Gastrocnemius medialis (tissue), 4 donors: Measurements from ENCODE around the gene AP3S1. TPM values are rescaled to one million over a fixed set of nuclear protein-coding genes. Genes with fewer than 3 reads are reported as not detected.

Experiments used
- ATAC-seq, 2 donors: fragments of 150-250 bp; one replicate each; pipeline ENCODE4 v1.9.1; 2016
- DNase-seq, 2 donors: peaks; one replicate each; pipeline ENCODE4 v3.0.0-alpha.2; 2019
- H3K27ac ChIP-seq, 4 donors: fragments of 200-600 bp; sonication (generic); 1 replicate in 1 of 4; 2 replicates in 3 of 4; pipeline ENCODE4 v1.5.1; 2016 to 2018; ENCODE audit warnings: mild to moderate bottlenecking in 2 of 4, moderate library complexity in 1 of 4
- H3K27me3 ChIP-seq, 3 donors: fragments of 200-600 bp; sonication (generic) in 2 of 3; 1 replicate in 1 of 3; 2 replicates in 2 of 3; pipeline versions ENCODE4 v1.5.1 to v1.6.0; 2016 to 2019; ENCODE audit warnings: mild to moderate bottlenecking in 1 of 3, moderate library complexity in 1 of 3
- H3K36me3 ChIP-seq, 2 donors: fragments of 200-600 bp; sonication (generic) in 1 of 2; one replicate each; pipeline ENCODE4 v1.5.1; 2017 to 2018
- H3K4me1 ChIP-seq, 2 donors: fragments of 200-600 bp; sonication (generic) in 1 of 2; one replicate each; pipeline ENCODE4 v1.5.1; 2016 to 2017; ENCODE audit warnings: mild to moderate bottlenecking in 2 of 2
- H3K4me3 ChIP-seq, 4 donors: fragments of 200-600 bp; sonication (generic) in 3 of 4; 1 replicate in 1 of 4; 2 replicates in 3 of 4; pipeline ENCODE4 v1.5.1; 2016 to 2019; ENCODE audit warnings: mild to moderate bottlenecking in 2 of 4
- H3K9me3 ChIP-seq, 3 donors: fragments of 200-600 bp; sonication (generic) in 2 of 3; 1 replicate in 1 of 3; 2 replicates in 2 of 3; pipeline ENCODE4 v1.5.1; 2016 to 2019
- CTCF ChIP-seq, 5 experiments: fragments of 450-650 bp in 3 of 5; fragments of 200-600 bp in 2 of 5; sonication (generic) in 2 of 5; IDR thresholded peaks in 4 of 5; conservative IDR thresholded peaks in 1 of 5; 1 replicate in 4 of 5; 2 replicates in 1 of 5; pipeline ENCODE4 v1.5.1; 2016 to 2019; ENCODE audit warnings: antibody characterized with exemption in 5 of 5, mild to moderate bottlenecking in 3 of 5, moderate library complexity in 3 of 5
- POLR2A ChIP-seq, 2 donors: fragments of 450-650 bp; IDR thresholded peaks; one replicate each; pipeline ENCODE4 v1.6.1; 2017; ENCODE audit warnings: antibody characterized with exemption in 2 of 2, mild to moderate bottlenecking in 2 of 2, moderate library complexity in 2 of 2
- in situ Hi-C, 4 donors: fragments of 200-750 bp; cut with MboI; loops; one replicate each; pipeline versions ENCODE4 v1.15.0 to v1.8.0; 2017; ENCODE audit warnings: low sequenced_read_pairs in 4 of 4
- intact Hi-C: fragments of 100-400 bp; cut with DNase I; formaldehyde crosslinking; loops from one replicate; pipeline ENCODE4 v1.15.1; 2023; ENCODE audit warnings: low total_unique reads
- total RNA-seq, 4 donors: library from RNA; depleted of rRNA; stranded (reverse); fragments of >200 nt; gene quantifications; one replicate each; pipeline versions ENCODE4 v1.1.0 to v1.2.3, GENCODE V29; 2016

AP3S1 gene
- total RNA-seq, 4 donors from 2014 or later = 13.0 to 121 (median 25.5) TPM

- no peak for ATAC-seq
Measured at GRCh38 chr5:115954144-115954543, 112.4 kb downstream of the AP3S1 start.

GRCh38 chr5:115956957-115957356 is 115.2 kb downstream of the AP3S1 start:
- H3K27me3 ChIP-seq = peaks cover 20 to 31% (median 23%) of the 10 kb centered on the region in 3 donors
- no peak for ATAC-seq
- intact Hi-C loops = no loop called here
- TF ChIP-seq CTCF (IDR thresholded peaks at IDR 0.05 in 4 of 5, conservative IDR thresholded peaks at IDR 0.05 in 1 of 5) (no peak), POLR2A (IDR thresholded peaks at IDR 0.05) (no peak)
- no peak overlapping the region for H3K27ac ChIP-seq
- no peaks in the 10 kb centered on the region for H3K4me1 ChIP-seq
- no peak overlapping the region for H3K4me3 ChIP-seq
- H3K9me3 ChIP-seq = no peaks in the 10 kb centered on the region
- DNase-seq = no peak
- no peaks in the 10 kb centered on the region for H3K36me3 ChIP-seq
- in situ Hi-C loops = no loop called here

More at GRCh38 chr5:115954144-115954543, 112.4 kb downstream of the AP3S1 start:
- in situ Hi-C loops (no loop called here), intact Hi-C loops (no loop called here)
- no peak overlapping the region for H3K4me3 ChIP-seq
- H3K9me3 ChIP-seq = no peaks in the 10 kb centered on the region
- no peaks in the 10 kb centered on the region for H3K4me1 ChIP-seq
- no peaks in the 10 kb centered on the region for H3K36me3 ChIP-seq
- no peak for TF ChIP-seq CTCF (IDR thresholded peaks at IDR 0.05 in 4 of 5, conservative IDR thresholded peaks at IDR 0.05 in 1 of 5)
- TF ChIP-seq POLR2A (IDR thresholded peaks at IDR 0.05) = no peak
- no peak overlapping the region for H3K27ac ChIP-seq
- H3K27me3 ChIP-seq = peaks cover 0 to 7% (median 7%) of the 10 kb centered on the region in 3 donors
- no peak for DNase-seq

DNA sequence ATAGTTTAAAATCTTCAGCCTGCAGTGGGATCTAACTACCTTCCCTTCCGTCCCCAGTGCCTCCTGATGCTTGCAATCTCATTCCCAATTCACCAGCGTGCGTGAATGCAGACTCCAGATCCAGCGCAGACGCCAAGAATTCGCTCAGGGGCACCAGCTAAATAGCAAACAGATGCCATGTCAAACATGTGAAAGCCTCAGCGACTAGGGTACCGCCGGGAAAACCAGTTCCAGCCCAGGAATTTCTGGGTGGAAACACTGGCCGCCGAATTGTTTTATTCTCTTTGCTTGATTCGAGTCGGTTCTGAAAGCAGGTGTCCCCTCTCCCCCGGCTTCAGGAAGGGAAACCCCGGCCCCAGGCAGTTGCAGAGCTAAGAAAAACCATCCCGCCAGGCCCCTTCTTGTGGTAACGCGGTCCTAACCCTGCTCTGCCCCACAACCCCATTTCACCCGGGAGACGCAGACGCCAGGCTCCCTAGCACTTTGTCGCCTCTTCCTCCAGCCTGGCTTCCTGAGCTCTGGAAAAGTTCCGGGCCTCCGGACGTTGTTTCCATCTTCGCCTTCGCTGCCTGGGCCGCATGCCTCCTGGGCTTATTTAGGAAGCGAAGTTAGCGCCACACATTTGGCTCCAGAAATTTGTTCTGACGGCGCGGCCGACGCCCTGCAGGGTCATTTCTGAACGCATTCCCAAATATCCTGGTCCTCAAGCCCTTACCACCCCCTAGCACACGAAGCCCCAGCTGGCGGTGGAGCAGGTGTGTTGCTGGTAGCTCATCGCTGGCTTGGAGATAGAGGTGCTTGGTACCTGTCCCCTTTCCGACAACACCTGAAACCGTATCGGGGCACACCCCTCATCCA is 119.9 kb downstream of the AP3S1 start:
- H3K27me3 ChIP-seq = peaks cover 37 to 57% (median 43%) of the 10 kb centered on the region in 3 donors
- in situ Hi-C loops = no loop called here
- no peaks in the 10 kb centered on the region for H3K9me3 ChIP-seq
- no peaks in the 10 kb centered on the region for H3K4me1 ChIP-seq
- TF ChIP-seq CTCF (IDR thresholded peaks at IDR 0.05 in 4 of 5, conservative IDR thresholded peaks at IDR 0.05 in 1 of 5) (no peak), POLR2A (IDR thresholded peaks at IDR 0.05) (no peak)
- ATAC-seq (peak in 1 of 2 donors; percentile 21), DNase-seq (peak in 1 of 2 donors; percentile 17)
- H3K36me3 ChIP-seq = no peaks in the 10 kb centered on the region
- peak overlapping the region in 3 of 4 donors; percentile 32 to 49 (median 42) for H3K4me3 ChIP-seq
- peak overlapping the region in 1 of 4 donors; percentile 48 for H3K27ac ChIP-seq
- intact Hi-C loops = no loop called here

- H3K27ac ChIP-seq = peak within 1 kb of the TSS in 1 of 4 donors; percentile 48
- in situ Hi-C loops = no loop called here
Measured at GRCh38 chr5:115962239-115962564, 120.5 kb downstream of the AP3S1 start, which contains the start of gene LVRN. Gene LVRN, plus strand, starts transcription at chr5:115962475. Its CDS starts 143 bp downstream, at chr5:115962618.

More at GRCh38 chr5:115962239-115962564, 120.5 kb downstream of the AP3S1 start, which contains the start of gene LVRN:
- ATAC-seq (peak in 1 of 2 donors; percentile 30), DNase-seq (no peak)
- no peaks in the 10 kb centered on the region for H3K4me1 ChIP-seq
- intact Hi-C loops = no loop called here
- H3K27me3 ChIP-seq = peaks cover 37 to 57% (median 43%) of the 10 kb centered on the region in 3 donors
- H3K9me3 ChIP-seq = no peaks in the 10 kb centered on the region
- no peak for TF ChIP-seq CTCF (IDR thresholded peaks at IDR 0.05 in 4 of 5, conservative IDR thresholded peaks at IDR 0.05 in 1 of 5)
- TF ChIP-seq POLR2A (IDR thresholded peaks at IDR 0.05) = no peak
- no peaks in the 10 kb centered on the region for H3K36me3 ChIP-seq
- peak within 1 kb of the TSS; percentile 12 to 49 (median 37) for H3K4me3 ChIP-seq
